NT2/D1 (cell line): Measurements from ENCODE around the gene FAM151B.
A peak's percentile ranks its signal among the peaks of the same experiment; 100 is the strongest.

Experiments
- DNase-seq: peaks from one replicate; pipeline ENCODE4 v3.0.0-alpha.2; 2011; ENCODE audit warnings: low read depth, low spot score
- H3K27me3 ChIP-seq: 2 replicates; pipeline ENCODE4 v1.6.0; 2011; ENCODE audit warnings: mild to moderate bottlenecking; ENCODE audit not compliant: insufficient read length, insufficient read depth
- H3K36me3 ChIP-seq: 2 replicates; pipeline ENCODE4 v1.6.1; 2011; ENCODE audit warnings: mild to moderate bottlenecking, low read length, mixed read lengths; ENCODE audit not compliant: insufficient read depth, insufficient read length
- H3K4me1 ChIP-seq: 2 replicates; pipeline ENCODE4 v1.5.1; 2011; ENCODE audit not compliant: insufficient read depth, insufficient read length
- H3K4me3 ChIP-seq: 2 replicates; pipeline ENCODE4 v1.5.1; 2011; ENCODE audit warnings: low read depth; ENCODE audit not compliant: insufficient read length
- H3K9ac ChIP-seq: 2 replicates; pipeline ENCODE4 v1.6.0; 2011; ENCODE audit warnings: low read depth; ENCODE audit not compliant: insufficient read length
- H3K9me3 ChIP-seq: 2 replicates; pipeline ENCODE4 v1.5.1; 2011; ENCODE audit warnings: mild to moderate bottlenecking, low read length; ENCODE audit not compliant: insufficient read depth
- SUZ12 ChIP-seq: IDR thresholded peaks from 2 replicates; pipeline ENCODE4 v1.6.1; 2011; ENCODE audit not compliant: insufficient read length, insufficient read depth; ENCODE audit errors: extremely low read depth
- YY1 ChIP-seq: IDR thresholded peaks from 2 replicates; pipeline ENCODE4 v1.6.1; 2011; ENCODE audit not compliant: insufficient read length, insufficient read depth
- ZNF274 ChIP-seq: IDR thresholded peaks from 2 replicates; pipeline ENCODE4 v1.6.1; 2011; ENCODE audit warnings: mild to moderate bottlenecking, low read depth, low read length

FAM151B gene

DNA sequence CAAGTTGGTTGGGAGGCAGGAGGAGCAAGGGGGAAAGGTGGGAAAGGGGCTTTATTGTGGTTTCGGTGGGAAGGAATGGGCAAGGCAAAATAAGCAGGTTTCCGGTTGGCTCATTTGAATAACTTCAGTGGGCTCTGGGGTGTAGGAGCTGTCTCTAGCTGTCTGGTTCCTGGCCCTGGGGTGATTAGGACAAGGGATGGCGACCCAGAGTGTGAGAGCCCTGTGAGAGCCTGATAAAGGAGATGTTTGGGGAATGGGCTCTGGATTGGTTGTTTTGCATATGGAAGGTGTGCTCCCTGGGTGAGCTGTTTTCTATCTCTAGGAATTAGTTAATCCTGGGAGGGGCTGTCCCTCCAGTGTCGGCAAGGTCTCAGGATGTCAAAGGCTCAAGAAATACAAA, 66.7 kb downstream of the FAM151B start:
- DNase-seq, result peak; percentile 71
- Histone ChIP-seq H3K4me1 (no peaks in the 10 kb centered on the region), H3K4me3 (no peak overlapping the region), H3K27me3 (peaks cover 18% of the 10 kb centered on the region), H3K9me3 (no peaks in the 10 kb centered on the region), H3K36me3 (no peaks in the 10 kb centered on the region), H3K9ac (no peak overlapping the region)
- TF ChIP-seq YY1 (no peak), SUZ12 (no peak)

DNA sequence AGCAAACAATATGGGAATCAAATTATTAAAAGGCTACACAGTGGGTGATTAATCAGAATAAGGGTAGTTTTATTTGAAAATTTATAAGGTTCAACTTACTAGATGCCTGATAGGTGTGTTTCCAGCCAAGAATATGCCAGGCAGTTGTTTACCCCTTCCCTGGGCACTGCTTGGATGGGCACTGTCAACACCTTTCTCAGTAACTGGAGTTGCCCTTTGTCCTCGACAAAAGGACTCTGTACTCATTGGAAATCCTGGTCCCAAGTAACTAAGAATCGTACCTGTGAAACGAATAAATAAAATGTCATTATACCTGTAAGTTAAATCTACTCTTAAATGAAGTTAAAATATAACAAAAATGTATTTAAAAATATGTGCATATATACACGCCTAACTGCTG, 67.2 kb downstream of the FAM151B start:
- Histone ChIP-seq H3K9ac (no peak overlapping the region), H3K9me3 (no peaks in the 10 kb centered on the region), H3K4me3 (no peak overlapping the region), H3K36me3 (no peaks in the 10 kb centered on the region), H3K27me3 (peaks cover 21% of the 10 kb centered on the region), H3K4me1 (no peaks in the 10 kb centered on the region)
- TF ChIP-seq YY1 (no peak), SUZ12 (no peak), ZNF274 (no peak)
- no peak for DNase-seq

DNA sequence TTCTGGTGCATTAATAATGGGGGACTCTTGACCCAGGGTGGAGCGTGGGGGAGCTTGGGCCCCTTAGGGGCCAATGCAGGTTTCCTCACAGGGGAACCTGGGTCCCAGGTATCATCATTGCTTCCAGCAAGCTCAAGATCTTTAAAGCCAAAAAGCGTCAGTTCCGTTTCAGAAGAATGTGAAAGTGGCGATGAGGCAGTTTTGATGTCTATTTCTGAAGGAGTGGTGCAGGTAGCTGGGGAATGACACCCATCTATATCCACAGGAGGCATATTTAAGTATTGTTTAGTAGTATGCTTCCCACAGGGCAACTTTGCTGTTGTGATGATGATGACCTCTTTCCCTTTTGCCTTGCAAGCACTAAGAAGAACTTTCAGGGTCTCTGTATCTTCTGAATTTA, 71.3 kb downstream of the FAM151B start:
- Histone ChIP-seq H3K9me3 (no peaks in the 10 kb centered on the region), H3K4me3 (no peak overlapping the region), H3K27me3 (peaks cover 38% of the 10 kb centered on the region), H3K9ac (no peak overlapping the region), H3K4me1 (no peaks in the 10 kb centered on the region), H3K36me3 (no peaks in the 10 kb centered on the region)
- DNase-seq, result no peak
- TF ChIP-seq SUZ12 (no peak), YY1 (no peak), ZNF274 (no peak)

DNA sequence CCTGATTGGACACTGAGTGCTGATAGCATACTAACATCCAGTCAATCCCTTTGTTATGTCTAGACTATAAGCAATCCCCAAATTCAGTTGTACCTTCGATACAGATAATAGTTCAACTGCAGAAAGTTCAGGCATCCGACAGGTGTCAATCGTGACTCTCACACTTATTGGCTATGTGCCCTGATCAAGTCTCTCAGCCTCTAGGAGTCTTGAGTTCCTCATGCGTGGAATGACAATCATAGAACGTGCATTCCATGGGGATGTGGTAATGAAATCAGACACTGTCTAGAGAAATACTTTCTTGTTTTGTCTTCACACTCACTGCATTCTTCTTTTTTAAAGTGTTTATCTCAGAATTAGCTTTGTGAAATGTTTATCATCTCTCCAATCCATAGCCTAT, 77.4 kb downstream of the FAM151B start:
- H3K27me3 ChIP-seq, result peaks cover 81% of the 10 kb centered on the region
- TF ChIP-seq ZNF274 (no peak), SUZ12 (no peak), YY1 (no peak)
- no peak for DNase-seq

DNA sequence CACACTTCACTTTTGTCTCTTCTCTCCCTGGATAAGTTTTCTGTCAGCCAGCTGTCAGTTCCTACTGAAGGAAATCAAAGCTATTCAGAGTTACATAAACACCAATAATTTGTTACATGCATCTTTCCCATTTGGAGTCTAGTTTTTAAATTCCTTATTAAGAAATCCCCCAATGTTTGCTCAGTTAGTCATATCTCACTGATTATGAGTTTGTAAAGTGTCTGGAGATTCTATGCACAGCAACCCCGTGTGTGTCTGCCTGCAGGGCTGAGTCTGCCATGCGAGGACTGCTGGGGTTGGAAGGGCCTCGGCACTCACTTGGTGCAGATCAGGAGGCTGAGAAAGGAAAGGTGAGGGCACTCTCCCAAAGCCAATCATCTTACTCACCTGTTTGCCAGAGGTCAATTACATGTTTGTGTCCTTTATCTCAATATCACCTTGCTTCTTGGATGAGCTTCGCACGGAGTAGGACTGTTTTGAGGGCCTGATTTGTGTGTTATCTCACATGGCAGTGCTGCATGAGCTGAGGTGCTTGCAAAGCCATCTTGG, 78.9 kb downstream of the FAM151B start:
- Histone ChIP-seq H3K9me3 (no peaks in the 10 kb centered on the region), H3K4me3 (no peak overlapping the region), H3K4me1 (no peaks in the 10 kb centered on the region), H3K36me3 (no peaks in the 10 kb centered on the region), H3K27me3 (peaks cover 92% of the 10 kb centered on the region), H3K9ac (no peak overlapping the region)
- no peak for DNase-seq
- TF ChIP-seq YY1, result no peak
- TF ChIP-seq SUZ12, result no peak
- TF ChIP-seq ZNF274, result no peak

More for the DNA sequence above, 77.4 kb downstream of the FAM151B start:
- no peaks in the 10 kb centered on the region for H3K9me3 ChIP-seq
- no peaks in the 10 kb centered on the region for H3K36me3 ChIP-seq
- H3K4me3 ChIP-seq, result no peak overlapping the region
- no peaks in the 10 kb centered on the region for H3K4me1 ChIP-seq
- no peak overlapping the region for H3K9ac ChIP-seq

DNA sequence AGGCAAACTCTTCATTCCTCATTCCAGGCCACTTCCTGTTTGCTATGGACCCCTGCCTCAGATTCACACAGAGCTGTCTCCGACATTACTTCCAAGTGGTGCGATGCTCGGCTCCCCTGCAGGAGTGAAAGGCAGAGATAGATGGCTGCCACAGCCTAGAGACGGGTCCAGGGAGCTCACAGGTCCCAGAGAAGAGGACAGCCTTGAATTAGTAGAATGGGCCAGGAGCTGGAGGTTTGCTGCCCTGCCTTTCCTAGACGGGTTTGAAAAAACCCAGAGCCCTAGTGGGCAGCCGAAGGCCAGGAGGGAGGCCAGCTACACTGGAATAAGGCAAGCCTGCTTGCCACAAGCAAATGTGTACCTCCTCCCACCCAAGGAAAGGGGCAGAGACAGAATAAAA, 80.4 kb downstream of the FAM151B start:
- no peaks in the 10 kb centered on the region for H3K9me3 ChIP-seq
- no peak for DNase-seq
- H3K4me1 ChIP-seq, result no peaks in the 10 kb centered on the region
- no peaks in the 10 kb centered on the region for H3K36me3 ChIP-seq
- H3K4me3 ChIP-seq, result no peak overlapping the region
- no peak for TF ChIP-seq SUZ12
- TF ChIP-seq YY1, result no peak
- no peak for TF ChIP-seq ZNF274
- H3K27me3 ChIP-seq, result peaks cover 98% of the 10 kb centered on the region
- H3K9ac ChIP-seq, result no peak overlapping the region

DNA sequence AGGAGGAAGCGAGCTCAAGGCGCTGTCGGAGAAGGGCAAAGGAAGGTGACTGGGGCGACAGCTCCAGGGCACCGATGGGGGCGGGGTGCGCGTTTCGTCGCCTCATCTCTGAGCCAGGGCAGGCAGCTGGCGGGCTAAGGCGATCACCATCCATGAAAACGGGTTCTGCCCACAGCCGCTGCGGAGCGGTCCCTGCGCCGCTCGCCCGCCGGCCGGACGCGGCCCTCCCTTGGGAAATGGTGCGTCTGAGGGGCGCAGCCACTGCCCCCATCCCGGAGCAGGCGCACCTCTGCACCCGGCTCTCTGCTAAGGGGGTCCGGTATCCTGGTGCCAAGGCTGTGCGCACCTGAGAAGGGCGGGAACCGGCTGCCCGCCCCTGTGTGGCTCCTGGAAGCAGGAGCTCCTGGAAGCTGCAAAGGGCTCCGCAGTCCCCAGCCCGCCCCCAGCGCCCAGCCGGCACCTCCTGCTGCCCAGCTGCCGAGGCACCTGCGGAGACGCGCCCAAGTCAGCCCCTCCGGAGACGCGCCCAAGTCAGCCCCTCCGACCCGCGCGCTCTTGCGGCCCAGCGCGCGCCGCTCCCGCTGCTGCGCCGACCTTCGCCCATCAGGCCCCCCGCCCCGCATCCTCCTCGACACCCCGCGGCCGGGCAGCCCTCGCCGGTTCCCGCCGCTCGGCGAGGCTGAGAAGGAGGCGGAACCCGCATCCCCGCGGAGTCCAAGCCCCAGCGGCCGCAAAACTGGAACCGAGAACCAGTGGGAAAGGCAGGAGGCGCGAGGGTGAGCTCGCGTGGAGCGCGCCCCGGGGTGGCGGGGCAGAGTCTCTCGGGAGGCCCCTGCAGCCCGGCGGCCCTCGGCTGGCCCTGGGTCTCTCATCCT, 81.4 kb downstream of the FAM151B start:
- Histone ChIP-seq H3K9me3 (no peaks in the 10 kb centered on the region), H3K4me1 (no peaks in the 10 kb centered on the region), H3K27me3 (peaks cover 88% of the 10 kb centered on the region), H3K4me3 (peak overlapping the region; percentile 47), H3K36me3 (no peaks in the 10 kb centered on the region), H3K9ac (peak overlapping the region; percentile 47)
- TF ChIP-seq SUZ12 (peak; percentile 89), YY1 (no peak)
- no peak for DNase-seq
